B cell (primary cell): Measurements from ENCODE around the gene GCA. TPM values are rescaled to one million over a fixed set of nuclear protein-coding genes. Genes with fewer than 3 reads are reported as not detected.

Experiments used
- ATAC-seq: fragments of 200-7000 bp; cut with Tn5 transposase; one replicate; pipeline ENCODE4 v1.10.0; 2021; ENCODE audit warnings: low read depth, mild to moderate bottlenecking, moderate number of reproducible peaks, moderate library complexity
- CTCF ChIA-PET: fragments of 350-600 bp; sonication (Branson Sonifier 250); formaldehyde crosslinking; loops from one replicate; lab custom pipeline; 2021; ENCODE audit warnings: antibody characterized with exemption, inconsistent platforms; lab: Charles Lee
- POLR2A ChIA-PET: fragments of 350-600 bp; sonication (Branson Sonifier 250); formaldehyde crosslinking; loops from one replicate; lab custom pipeline; 2021; ENCODE audit warnings: antibody characterized with exemption; lab: Charles Lee
- DNase-seq: peaks from one replicate; pipeline ENCODE4 v3.0.0; 2013
- H2AFZ ChIP-seq: 2 replicates; pipeline ENCODE4 v1.6.1; 2012; ENCODE audit warnings: mild to moderate bottlenecking, low read depth, low read length; ENCODE audit not compliant: insufficient read depth, poor library complexity, severe bottlenecking
- H3K27ac ChIP-seq, 2 donors: 1 replicate in 1 of 2; 2 replicates in 1 of 2; pipeline ENCODE4 v1.5.1; 2012 to 2013; ENCODE audit warnings: low read length in 2 of 2, mild to moderate bottlenecking in 2 of 2, moderate library complexity in 1 of 2
- H3K27me3 ChIP-seq, 4 experiments: fragments of 200-600 bp in 1 of 4; sonication (generic) in 1 of 4; replicated peaks in 1 of 4; 1 replicate in 2 of 4; 2 replicates in 2 of 4; pipeline versions ENCODE4 v1.6.1 to v1.7.0; 2013 to 2016; ENCODE audit warnings: low read length in 3 of 4, mild to moderate bottlenecking in 2 of 4, mixed read lengths in 1 of 4, moderate library complexity in 1 of 4; ENCODE audit not compliant: insufficient read depth in 4 of 4, control insufficient read depth in 3 of 4; ENCODE audit errors: control extremely low read depth in 1 of 4
- H3K36me3 ChIP-seq, 2 experiments: replicated peaks in 1 of 2; 1 replicate in 1 of 2; 2 replicates in 1 of 2; pipeline versions ENCODE4 v1.6.1 to v1.7.1; 2013; ENCODE audit warnings: low read length in 1 of 2; ENCODE audit not compliant: insufficient read depth in 2 of 2, control insufficient read depth in 1 of 2; ENCODE audit errors: control extremely low read depth in 1 of 2, extremely low read depth in 1 of 2
- H3K4me1 ChIP-seq, 2 donors: fragments of 200-600 bp in 1 of 2; sonication (generic) in 1 of 2; 1 replicate in 1 of 2; 2 replicates in 1 of 2; pipeline versions ENCODE4 v1.5.1 to v1.6.1; 2013 to 2017; ENCODE audit warnings: low read length in 2 of 2; ENCODE audit not compliant: control insufficient read depth in 2 of 2, insufficient read depth in 2 of 2
- H3K4me2 ChIP-seq: replicated peaks from 2 replicates; pipeline ENCODE3; 2012; ENCODE audit warnings: mild to moderate bottlenecking, low read depth, low read length; ENCODE audit not compliant: poor library complexity, severe bottlenecking
- H3K4me3 ChIP-seq, 5 experiments: fragments of 200-600 bp in 1 of 5; sonication (generic) in 1 of 5; 1 replicate in 3 of 5; 2 replicates in 2 of 5; pipeline versions ENCODE4 v1.5.1 to v1.7.0; 2011 to 2016; ENCODE audit warnings: low read length in 4 of 5, mild to moderate bottlenecking in 4 of 5, low read depth in 2 of 5, control low read depth in 1 of 5, moderate library complexity in 1 of 5; ENCODE audit not compliant: insufficient read depth in 1 of 5; ENCODE audit errors: control extremely low read depth in 1 of 5, extremely low read depth in 1 of 5
- H3K79me2 ChIP-seq: fragments of 200-600 bp; sonication (generic); one replicate; pipeline ENCODE4 v1.6.0; 2016; ENCODE audit warnings: low read length; ENCODE audit not compliant: control insufficient read depth, insufficient read depth
- H3K9ac ChIP-seq: fragments of 200-600 bp; sonication (generic); 2 replicates; pipeline ENCODE4 v1.6.1; 2017; ENCODE audit warnings: mild to moderate bottlenecking, low read length, moderate library complexity
- H3K9me3 ChIP-seq, 3 donors: one replicate each; pipeline versions ENCODE4 v1.6.1 to v1.7.1; 2013; ENCODE audit warnings: low read length in 2 of 3; ENCODE audit not compliant: control insufficient read depth in 2 of 3, insufficient read depth in 1 of 3; ENCODE audit errors: control extremely low read depth in 1 of 3
- H4K20me1 ChIP-seq: 2 replicates; pipeline ENCODE4 v1.6.0; 2012; ENCODE audit warnings: mild to moderate bottlenecking, low read length; ENCODE audit not compliant: insufficient read depth, control insufficient read depth, poor library complexity, severe bottlenecking
- H3K27ac Mint-ChIP-seq: one replicate; pipeline ENCODE4 v1.8.0; 2021; ENCODE audit warnings: mixed read lengths
- H3K27me3 Mint-ChIP-seq: one replicate; pipeline ENCODE4 v1.8.0; 2021; ENCODE audit warnings: mixed read lengths
- H3K4me1 Mint-ChIP-seq: one replicate; pipeline ENCODE4 v1.8.0; 2021; ENCODE audit warnings: mixed read lengths
- H3K4me3 Mint-ChIP-seq: one replicate; pipeline ENCODE4 v1.8.0; 2021; ENCODE audit warnings: mixed read lengths
- H3K9me3 Mint-ChIP-seq: one replicate; pipeline ENCODE4 v1.8.0; 2022; ENCODE audit warnings: mixed read lengths; ENCODE audit not compliant: insufficient read depth
- CTCF ChIP-seq: fragments of 200-600 bp; IDR thresholded peaks from one replicate; pipeline ENCODE4 v1.8.0; 2022; ENCODE audit warnings: antibody characterized with exemption, mild to moderate bottlenecking
- EZH2 ChIP-seq: IDR thresholded peaks from 2 replicates; pipeline ENCODE4 v1.6.1; 2012; ENCODE audit warnings: borderline replicate concordance, low read depth, mild to moderate bottlenecking, moderate library complexity, low read length; ENCODE audit not compliant: insufficient read depth, poor library complexity, severe bottlenecking
- WGBS: methylation state at CpG from one replicate; pipeline ENCODE4 v1.1.5; 2013; ENCODE audit warnings: missing lambda C conversion rate; ENCODE audit not compliant: insufficient coverage; 5-methylcytosine and 5-hydroxymethylcytosine counted together
- intact Hi-C: fragments of 100-400 bp; cut with micrococcal nuclease; formaldehyde crosslinking; loops from one replicate; pipeline ENCODE4 v1.10.0; 2022
- polyA plus RNA-seq: library from polyadenylated mRNA; depleted of rRNA; stranded (reverse); fragments of >200 nt; gene quantifications from 2 replicates; pipeline ENCODE4 v1.2.3, GENCODE V29; 2012
- total RNA-seq, 2 donors: library from RNA; stranded (reverse); fragments of 120-200 nt in 1 of 2; gene quantifications; 1 replicate in 1 of 2; 2 replicates in 1 of 2; pipeline versions ENCODE4 v1.2.3 to v1.2.4, GENCODE V29; 2013 to 2022

Gene GCA
- total and polyA plus RNA-seq, 2 donors (not counting 1 experiment from before 2014, with no cell fraction given): 17.9 to 33.0 TPM

DNA sequence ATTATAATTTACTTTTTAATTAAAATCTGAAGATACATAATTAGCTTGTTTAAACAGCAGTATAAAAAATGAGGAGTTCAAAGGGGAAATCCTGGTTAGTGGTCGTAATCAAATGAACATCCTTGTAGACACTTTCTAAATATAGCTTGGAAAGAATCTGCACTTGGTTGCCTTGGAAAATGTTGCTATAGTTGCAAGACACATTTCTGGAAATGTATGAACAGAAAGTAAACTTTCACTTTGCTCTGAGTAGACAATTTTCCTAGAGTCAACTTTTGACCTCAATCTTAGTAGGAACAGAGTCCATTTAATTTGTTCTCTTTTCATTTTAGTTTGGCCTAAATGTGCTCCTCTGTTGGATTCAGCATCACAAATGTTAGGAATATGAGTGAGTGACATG, 38.3 kb downstream of the GCA start:
- Histone ChIP-seq H3K27me3 (peaks cover 0 to 2% (median 0%) of the 10 kb centered on the region in 4 experiments), H3K9ac (no peak overlapping the region), H2AFZ (no peak overlapping the region), H3K4me1 (no peaks in the 10 kb centered on the region), H3K4me2 (no peak overlapping the region), H3K79me2 (no peaks in the 10 kb centered on the region), H4K20me1 (no peaks in the 10 kb centered on the region), H3K4me3 (no peak overlapping the region), H3K36me3 (no peaks in the 10 kb centered on the region), H3K9me3 (no peaks in the 10 kb centered on the region), H3K27ac (no peak overlapping the region)
- no peak for ATAC-seq
- TF ChIP-seq EZH2 (no peak), CTCF (no peak)
- intact Hi-C loops: no loop called here
- H3K4me3 Mint-ChIP-seq: no peak overlapping the region
- CTCF ChIA-PET: no interaction called here
- no peaks in the 10 kb centered on the region for H3K9me3 Mint-ChIP-seq
- no CpG with 5 or more reads among the region's 1 CpG for WGBS
- POLR2A ChIA-PET: no interaction called here
- DNase-seq: no peak
- H3K27ac Mint-ChIP-seq: no peak overlapping the region
- H3K4me1 Mint-ChIP-seq: no peaks in the 10 kb centered on the region
- peaks cover 16% of the 10 kb centered on the region for H3K27me3 Mint-ChIP-seq

GRCh38 chr2:162385536-162385935, 41.6 kb downstream of the GCA start:
- no peaks in the 10 kb centered on the region for H3K9me3 Mint-ChIP-seq
- no peaks in the 10 kb centered on the region for H3K36me3 ChIP-seq
- TF ChIP-seq CTCF: no peak
- TF ChIP-seq EZH2: no peak
- no peak overlapping the region for H3K4me2 ChIP-seq
- intact Hi-C loops: no loop called here
- no peak overlapping the region for H2AFZ ChIP-seq
- POLR2A ChIA-PET: no interaction called here
- DNase-seq: no peak
- H4K20me1 ChIP-seq: no peaks in the 10 kb centered on the region
- no peaks in the 10 kb centered on the region for H3K79me2 ChIP-seq
- H3K4me3 Mint-ChIP-seq: no peak overlapping the region
- no peak overlapping the region for H3K27ac Mint-ChIP-seq
- WGBS: no CpG with 5 or more reads among the region's 3 CpGs
- no peaks in the 10 kb centered on the region for H3K4me1 Mint-ChIP-seq
- H3K27me3 Mint-ChIP-seq: peaks cover 9% of the 10 kb centered on the region
- H3K27ac ChIP-seq: no peak overlapping the region
- H3K4me1 ChIP-seq: no peaks in the 10 kb centered on the region
- peaks cover 0 to 5% (median 0%) of the 10 kb centered on the region in 4 experiments for H3K27me3 ChIP-seq
- no peak overlapping the region for H3K9ac ChIP-seq
- no peaks in the 10 kb centered on the region for H3K9me3 ChIP-seq
- no peak overlapping the region for H3K4me3 ChIP-seq
- no peak for ATAC-seq
- CTCF ChIA-PET: no interaction called here
